Measurements from ENCODE around the gene ADCY9.
"Not testable (repeated sequence)": the region's sequence is repeated elsewhere in the genome, so short reads cannot be mapped to it uniquely, and the experiment has no call there.

Gene ADCY9

DNA sequence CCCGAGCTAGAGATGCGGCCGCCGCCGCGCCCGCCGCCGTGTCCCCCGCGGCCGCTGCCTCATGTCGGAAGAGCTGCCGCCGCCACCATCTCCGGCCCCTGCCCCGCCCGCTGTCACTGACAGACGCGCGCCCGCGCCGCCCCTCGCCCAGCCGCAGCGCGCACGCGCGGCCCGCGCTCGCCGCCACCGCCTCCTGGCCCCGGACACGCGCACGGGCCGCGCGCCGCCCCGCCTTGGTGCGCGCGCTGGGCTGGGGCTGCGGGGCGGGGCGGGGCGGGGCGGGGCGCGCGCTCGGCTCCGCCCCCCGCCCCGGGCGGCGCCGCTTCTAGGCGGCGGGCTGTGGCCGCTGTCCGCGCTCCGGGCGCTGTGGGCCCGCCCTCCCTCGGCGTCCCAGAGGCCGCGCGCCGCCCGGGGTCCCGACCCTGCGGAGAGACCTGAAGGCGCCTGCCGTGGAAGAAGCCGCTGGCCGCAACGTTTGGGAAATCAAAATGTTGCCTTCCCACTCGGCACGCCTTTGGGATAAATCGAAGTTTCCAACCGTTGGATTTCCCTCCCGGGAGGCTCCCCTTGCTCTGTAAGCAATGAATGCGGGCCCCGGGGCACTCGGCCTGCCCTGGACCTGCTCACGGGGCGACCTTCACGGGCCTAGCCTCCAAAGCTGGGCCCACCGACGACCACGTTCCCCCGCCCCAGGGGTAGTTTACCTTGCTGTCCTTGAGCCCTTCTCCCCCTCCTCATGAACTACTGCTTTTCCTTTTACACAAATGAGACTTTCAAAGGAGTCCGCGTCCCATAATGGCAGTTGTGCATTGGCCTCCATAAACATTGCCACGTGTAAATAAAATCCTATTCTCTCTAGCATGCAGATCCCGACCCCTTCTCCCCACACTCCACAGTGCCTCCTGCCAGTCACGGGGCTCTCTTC lies at the start of gene ADCY9:
TSS of gene ADCY9 (minus strand) at position 118 of the 925 bp plus-strand sequence. CDS start 1,000 bp downstream, outside the sequence.
- DNase-seq (ENCODE audit: low spot score): peak; percentile 100

GRCh38 chr16:4160658-4161430 lies 44.6 kb upstream of the ADCY9 start:
- no peak for DNase-seq (ENCODE audit: low spot score)

GRCh38 chr16:4159726-4160125 lies 43.5 kb upstream of the ADCY9 start:
- DNase-seq (ENCODE audit: low spot score): no peak

- DNase-seq (ENCODE audit: low spot score): no peak
These were observed 42.2 kb upstream of the ADCY9 start for GRCh38 chr16:4158143-4159093.

DNA sequence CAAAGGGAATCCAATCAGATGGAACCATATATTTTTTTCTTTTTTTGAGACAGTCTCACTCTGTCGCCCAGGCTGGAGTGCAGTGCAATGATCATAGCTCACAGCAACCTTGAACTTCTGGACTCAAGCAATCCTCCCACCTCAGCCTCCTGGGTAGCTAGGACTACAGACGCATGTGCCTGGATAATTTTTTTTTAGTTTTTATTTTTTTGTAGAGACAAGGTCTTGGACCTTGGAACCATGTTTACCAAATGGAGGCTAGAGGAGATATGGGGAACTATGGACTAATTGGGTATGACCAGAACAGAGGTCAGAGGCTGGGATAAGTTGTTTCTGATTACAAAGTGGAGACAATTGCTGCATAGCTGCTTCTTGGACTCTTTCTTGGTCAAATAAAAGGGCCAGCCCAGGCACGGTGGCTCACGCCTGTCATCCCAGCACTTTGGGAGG lies 41.2 kb upstream of the ADCY9 start:
- no peak for DNase-seq (ENCODE audit: low spot score)

- DNase-seq (ENCODE audit: low spot score): not testable (repeated sequence)
These were observed 40.3 kb upstream of the ADCY9 start for GRCh38 chr16:4156503-4156902.

- not testable (repeated sequence) for DNase-seq (ENCODE audit: low spot score)
These were observed 37.1 kb upstream of the ADCY9 start for GRCh38 chr16:4153364-4153763.

DNA sequence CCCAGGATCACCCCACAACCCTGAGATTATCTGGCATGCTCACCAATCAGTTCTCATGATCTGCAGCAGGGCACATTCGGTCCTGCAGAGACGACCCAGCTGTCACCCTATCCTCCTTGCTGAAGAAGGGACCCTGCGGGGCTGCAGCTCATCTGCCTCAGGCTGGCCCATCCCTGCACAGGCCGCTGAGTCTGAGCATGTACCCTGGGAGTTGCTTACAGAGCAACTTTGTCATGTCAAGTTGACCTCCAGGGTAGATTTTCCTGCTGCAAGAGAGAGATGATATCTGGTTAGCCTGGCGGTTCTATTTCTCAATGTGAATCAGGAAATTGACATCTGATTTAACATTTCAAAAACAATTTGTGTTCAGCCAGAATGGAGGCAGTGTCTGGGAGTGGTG lies 36.0 kb upstream of the ADCY9 start:
- no peak for DNase-seq (ENCODE audit: low spot score)

DNA sequence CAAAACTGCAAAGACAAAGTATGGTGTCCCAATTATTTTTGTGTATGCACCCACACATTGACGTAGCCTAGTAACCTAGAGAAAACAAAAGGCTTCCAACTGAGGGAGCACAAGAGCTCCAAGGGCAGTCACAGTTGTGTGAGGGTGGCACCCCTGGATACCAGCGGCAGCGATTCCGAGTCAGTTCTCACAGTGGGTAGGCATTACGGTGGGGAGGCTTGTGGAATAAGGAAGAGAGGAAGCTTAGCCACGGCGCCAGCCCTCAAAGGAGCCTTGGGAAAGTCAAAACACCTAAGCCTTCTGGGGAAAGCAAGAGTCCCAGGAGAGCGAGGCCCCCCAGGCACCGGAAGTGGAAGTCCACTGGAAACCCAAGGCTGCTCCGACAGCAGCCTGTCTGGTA lies 31.0 kb upstream of the ADCY9 start:
- DNase-seq (ENCODE audit: low spot score): no peak

DNA sequence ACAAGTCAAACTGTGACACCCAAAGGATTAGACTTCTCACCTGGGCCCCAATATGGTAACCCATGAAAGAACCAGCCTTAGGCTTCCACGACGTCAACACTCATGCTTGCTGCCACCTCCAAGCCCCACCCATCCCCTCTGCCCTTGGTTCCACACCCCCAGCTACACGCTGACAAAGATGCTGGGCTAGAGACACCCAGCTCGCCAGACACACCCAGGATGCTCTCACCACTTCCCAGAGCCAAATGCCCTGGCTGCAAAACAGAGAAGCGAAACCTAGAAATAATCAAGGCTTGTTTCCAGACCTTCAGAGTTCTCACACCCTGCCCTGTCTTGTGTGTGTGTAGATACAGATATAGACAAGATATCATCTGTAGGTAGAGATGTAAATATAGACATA lies 26.0 kb upstream of the ADCY9 start:
- DNase-seq (ENCODE audit: low spot score): no peak

- no peak for DNase-seq (ENCODE audit: low spot score)
These were observed 25.4 kb upstream of the ADCY9 start for GRCh38 chr16:4141604-4142003.

GRCh38 chr16:4140652-4141051 lies 24.4 kb upstream of the ADCY9 start:
- DNase-seq (ENCODE audit: low spot score): no peak

GRCh38 chr16:4139968-4140367 lies 23.7 kb upstream of the ADCY9 start:
- no peak for DNase-seq (ENCODE audit: low spot score)

- DNase-seq (ENCODE audit: low spot score): no peak
These were observed 22.5 kb upstream of the ADCY9 start for GRCh38 chr16:4138713-4139112.

- DNase-seq (ENCODE audit: low spot score): no peak
These were observed 21.2 kb upstream of the ADCY9 start for GRCh38 chr16:4137438-4137837.

GRCh38 chr16:4136229-4136813 lies 20.1 kb upstream of the ADCY9 start:
- peak; percentile 69 for DNase-seq (ENCODE audit: low spot score)

DNA sequence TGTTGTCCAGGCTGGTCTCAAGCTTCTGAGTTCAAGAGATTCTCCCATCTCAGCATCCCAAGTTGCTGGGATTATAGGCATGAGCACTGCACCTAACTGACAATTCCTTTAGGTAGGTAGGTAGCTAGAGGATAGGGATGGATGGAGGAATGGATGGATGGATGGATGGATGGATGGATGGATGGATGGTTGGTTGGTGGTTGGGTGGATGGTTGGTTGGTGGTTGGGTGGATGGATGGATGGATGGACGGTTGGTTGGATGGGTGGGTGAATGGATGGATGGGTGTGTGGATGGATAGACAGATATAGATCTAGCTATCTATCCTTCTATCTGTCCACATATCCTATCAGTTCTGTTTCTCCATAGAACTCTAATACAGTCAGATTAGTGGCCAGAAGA lies 19.3 kb upstream of the ADCY9 start:
- no peak for DNase-seq (ENCODE audit: low spot score)

GRCh38 chr16:4133897-4134372 lies 17.7 kb upstream of the ADCY9 start:
- peak; percentile 57 for DNase-seq (ENCODE audit: low spot score)

- DNase-seq (ENCODE audit: low spot score): no peak
These were observed 15.4 kb upstream of the ADCY9 start for GRCh38 chr16:4131621-4132020.

DNA sequence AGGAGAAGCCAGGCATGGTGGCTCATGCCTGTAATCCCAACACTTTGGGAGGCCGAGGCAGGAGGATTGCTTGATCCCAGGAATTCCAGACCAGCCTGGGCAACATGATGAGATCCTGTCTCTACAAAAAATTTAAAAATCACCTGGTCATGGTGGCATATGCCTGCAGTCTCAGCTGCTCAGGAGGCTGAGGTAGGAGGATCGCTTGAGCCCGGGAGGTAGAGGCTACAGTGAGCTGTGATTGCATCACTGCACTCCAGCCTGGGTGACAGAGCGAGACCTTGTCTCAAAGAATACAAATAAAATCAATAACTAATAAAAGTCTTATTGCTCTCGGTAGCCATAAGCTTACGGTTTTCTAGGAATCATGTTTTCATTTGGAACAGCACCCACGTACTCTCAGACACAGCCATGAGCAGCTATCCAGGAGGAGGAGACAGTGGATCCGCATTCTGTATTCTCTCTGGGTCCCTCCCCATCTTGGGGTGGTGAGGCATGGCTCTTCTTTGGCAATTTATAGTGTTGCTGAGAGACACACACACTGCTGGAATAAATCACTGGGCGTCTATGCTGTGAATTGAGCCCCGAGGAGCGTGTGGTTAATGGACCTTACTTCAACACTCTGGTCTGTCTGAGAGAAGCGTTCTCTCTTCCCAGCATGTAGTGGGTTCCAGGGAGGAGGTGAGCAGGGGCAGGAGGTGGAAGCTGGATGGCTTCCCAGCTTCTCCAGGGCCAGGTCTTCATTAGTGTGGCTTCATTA lies 8.5 kb upstream of the ADCY9 start:
- DNase-seq (ENCODE audit: low spot score): no peak

Measured in iPS-NIHi11 (cell line).